ENCODE data around the gene RIPOR2. TPM values are rescaled to one million over a fixed set of nuclear protein-coding genes. Genes with fewer than 3 reads are reported as not detected.

The RIPOR2 gene
- total RNA-seq, 1 donor from 2014 or later, result 1.1 TPM

- Mint-ChIP-seq H3K4me3 (ENCODE audit: unreplicated experiment) (no peak overlapping the region), H3K4me1 (ENCODE audit: unreplicated experiment) (peaks cover 4% of the 10 kb centered on the region), H3K27me3 (ENCODE audit: unreplicated experiment) (peaks cover 1% of the 10 kb centered on the region), H3K9me3 (ENCODE audit: unreplicated experiment) (no peaks in the 10 kb centered on the region), H3K27ac (ENCODE audit: unreplicated experiment) (no peak overlapping the region), H3K36me3 (ENCODE audit: low read depth, unreplicated experiment) (no peaks in the 10 kb centered on the region)
- DNase-seq (ENCODE audit: low spot score), result no peak
- no peak for TF ChIP-seq CTCF (IDR thresholded peaks at IDR 0.05; ENCODE audit: unreplicated experiment)
These were observed 71.4 kb downstream of the RIPOR2 start for GRCh38 chr6:24864343-24864742.

DNA sequence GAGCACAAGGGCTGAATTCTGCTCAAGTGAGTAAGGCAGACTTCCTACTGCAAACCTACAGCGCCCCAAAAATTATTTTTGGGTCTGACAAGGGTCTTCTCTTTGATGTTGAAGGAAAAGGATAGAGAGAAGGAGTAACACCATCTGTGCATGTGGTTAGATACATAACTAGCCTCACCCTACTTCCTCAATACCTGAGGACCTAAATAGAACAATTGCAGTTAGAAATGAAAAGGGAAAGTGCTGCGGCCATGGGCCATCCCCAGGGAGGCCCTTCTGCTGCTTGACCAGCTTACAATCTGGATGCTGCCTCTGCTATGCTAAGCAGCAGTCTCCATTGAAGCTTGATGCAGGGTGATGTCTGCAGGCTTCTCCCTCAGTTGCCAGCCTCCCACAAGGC is 73.8 kb downstream of the RIPOR2 start:
- no peaks in the 10 kb centered on the region for H3K36me3 Mint-ChIP-seq (ENCODE audit: low read depth, unreplicated experiment)
- DNase-seq (ENCODE audit: low spot score), result no peak
- peaks cover 1% of the 10 kb centered on the region for H3K27me3 Mint-ChIP-seq (ENCODE audit: unreplicated experiment)
- peaks cover 11% of the 10 kb centered on the region for H3K4me1 Mint-ChIP-seq (ENCODE audit: unreplicated experiment)
- H3K27ac Mint-ChIP-seq (ENCODE audit: unreplicated experiment), result no peak overlapping the region
- H3K4me3 Mint-ChIP-seq (ENCODE audit: unreplicated experiment), result no peak overlapping the region
- no peaks in the 10 kb centered on the region for H3K9me3 Mint-ChIP-seq (ENCODE audit: unreplicated experiment)
- no peak for TF ChIP-seq CTCF (IDR thresholded peaks at IDR 0.05; ENCODE audit: unreplicated experiment)

- no peaks in the 10 kb centered on the region for H3K9me3 Mint-ChIP-seq (ENCODE audit: unreplicated experiment)
- no peak overlapping the region for H3K4me3 Mint-ChIP-seq (ENCODE audit: unreplicated experiment)
- H3K27ac Mint-ChIP-seq (ENCODE audit: unreplicated experiment), result no peak overlapping the region
- H3K27me3 Mint-ChIP-seq (ENCODE audit: unreplicated experiment), result peaks cover 1% of the 10 kb centered on the region
- no peak for DNase-seq (ENCODE audit: low spot score)
- no peaks in the 10 kb centered on the region for H3K36me3 Mint-ChIP-seq (ENCODE audit: low read depth, unreplicated experiment)
- peaks cover 7% of the 10 kb centered on the region for H3K4me1 Mint-ChIP-seq (ENCODE audit: unreplicated experiment)
- no peak for TF ChIP-seq CTCF (IDR thresholded peaks at IDR 0.05; ENCODE audit: unreplicated experiment)
These were observed 76.1 kb downstream of the RIPOR2 start for GRCh38 chr6:24859608-24860200.

GRCh38 chr6:24859132-24859531 is 76.6 kb downstream of the RIPOR2 start:
- H3K9me3 Mint-ChIP-seq (ENCODE audit: unreplicated experiment), result no peaks in the 10 kb centered on the region
- peaks cover 1% of the 10 kb centered on the region for H3K27me3 Mint-ChIP-seq (ENCODE audit: unreplicated experiment)
- peaks cover 7% of the 10 kb centered on the region for H3K4me1 Mint-ChIP-seq (ENCODE audit: unreplicated experiment)
- DNase-seq (ENCODE audit: low spot score), result no peak
- no peak overlapping the region for H3K27ac Mint-ChIP-seq (ENCODE audit: unreplicated experiment)
- TF ChIP-seq CTCF (IDR thresholded peaks at IDR 0.05; ENCODE audit: unreplicated experiment), result no peak
- H3K4me3 Mint-ChIP-seq (ENCODE audit: unreplicated experiment), result no peak overlapping the region
- no peaks in the 10 kb centered on the region for H3K36me3 Mint-ChIP-seq (ENCODE audit: low read depth, unreplicated experiment)

DNA sequence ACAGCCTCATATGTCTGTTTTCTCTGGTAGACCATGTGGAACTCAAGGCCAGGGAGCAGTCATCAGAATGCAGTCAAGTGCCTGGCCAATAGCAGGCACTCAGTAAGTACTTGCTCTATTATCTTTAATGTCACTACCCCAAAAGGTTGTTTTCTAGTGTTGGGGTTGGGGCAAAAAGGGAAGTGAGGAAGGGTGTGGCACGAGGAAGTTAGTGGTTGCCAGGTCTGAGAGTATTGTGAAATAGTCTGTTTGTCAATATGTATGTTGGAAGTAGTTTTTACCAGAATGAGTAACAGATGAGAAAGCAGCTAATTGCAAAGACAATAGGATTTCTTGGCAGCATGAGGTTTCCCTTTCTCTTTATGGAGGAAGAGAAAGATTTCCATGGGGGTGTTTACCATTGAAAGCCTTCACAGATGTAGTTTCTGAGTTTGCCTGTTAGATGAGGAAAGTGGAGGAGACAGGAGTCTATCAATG is 77.5 kb downstream of the RIPOR2 start:
- DNase-seq (ENCODE audit: low spot score), result no peak
- Mint-ChIP-seq H3K36me3 (ENCODE audit: low read depth, unreplicated experiment) (no peaks in the 10 kb centered on the region), H3K4me1 (ENCODE audit: unreplicated experiment) (peaks cover 7% of the 10 kb centered on the region), H3K27ac (ENCODE audit: unreplicated experiment) (no peak overlapping the region), H3K27me3 (ENCODE audit: unreplicated experiment) (peaks cover 1% of the 10 kb centered on the region), H3K4me3 (ENCODE audit: unreplicated experiment) (no peak overlapping the region), H3K9me3 (ENCODE audit: unreplicated experiment) (no peaks in the 10 kb centered on the region)
- no peak for TF ChIP-seq CTCF (IDR thresholded peaks at IDR 0.05; ENCODE audit: unreplicated experiment)
